Spleen (tissue), 11 donors: ENCODE results near the gene DNM2. TPM values are rescaled to one million over a fixed set of nuclear protein-coding genes. Genes with fewer than 3 reads are reported as not detected.
"Not testable (repeated sequence)": the region's sequence is repeated elsewhere in the genome, so short reads cannot be mapped to it uniquely, and the experiment has no call there.

ENCODE experiments used
- DNase-seq: peaks from one replicate; pipeline ENCODE4 v3.0.0-alpha.2; 2020
- H3K27ac ChIP-seq, 8 donors: fragments of 200-600 bp; sonication (generic) in 7 of 8; 1 replicate in 4 of 8; 2 replicates in 4 of 8; pipeline versions ENCODE4 v1.5.0 to v1.8.0; 2016 to 2021; ENCODE audit warnings: inconsistent platforms in 4 of 8, mild to moderate bottlenecking in 4 of 8, moderate library complexity in 1 of 8
- H3K27me3 ChIP-seq, 7 donors: fragments of 200-600 bp; sonication (generic) in 6 of 7; replicated peaks in 1 of 7; 1 replicate in 4 of 7; 2 replicates in 3 of 7; pipeline versions ENCODE4 v1.5.0 to v1.8.0; 2016 to 2021; ENCODE audit warnings: inconsistent platforms in 3 of 7, mild to moderate bottlenecking in 1 of 7
- H3K36me3 ChIP-seq, 6 donors: fragments of 200-600 bp; sonication (generic) in 5 of 6; 1 replicate in 4 of 6; 2 replicates in 2 of 6; pipeline versions ENCODE4 v1.5.0 to v1.8.0; 2016 to 2021; ENCODE audit warnings: inconsistent platforms in 2 of 6
- H3K4me1 ChIP-seq, 6 donors: fragments of 200-600 bp; sonication (generic) in 5 of 6; 1 replicate in 3 of 6; 2 replicates in 3 of 6; pipeline versions ENCODE4 v1.5.0 to v1.8.0; 2016 to 2021; ENCODE audit warnings: inconsistent platforms in 3 of 6
- H3K4me3 ChIP-seq, 8 donors: fragments of 200-600 bp; sonication (generic) in 7 of 8; 1 replicate in 4 of 8; 2 replicates in 4 of 8; pipeline versions ENCODE4 v1.5.0 to v1.8.0; 2016 to 2021; ENCODE audit warnings: inconsistent platforms in 4 of 8, mild to moderate bottlenecking in 4 of 8, moderate library complexity in 2 of 8
- H3K9me3 ChIP-seq, 8 donors: fragments of 200-600 bp; sonication (generic) in 7 of 8; 1 replicate in 4 of 8; 2 replicates in 4 of 8; pipeline versions ENCODE4 v1.5.0 to v1.8.0; 2016 to 2021; ENCODE audit warnings: inconsistent platforms in 4 of 8
- POLR2A ChIP-seq, 3 donors: fragments of 450-650 bp; IDR thresholded peaks; one replicate each; pipeline ENCODE4 v1.5.1; 2017; ENCODE audit warnings: antibody characterized with exemption in 3 of 3, mild to moderate bottlenecking in 1 of 3
- POLR2AphosphoS5 ChIP-seq, 3 donors: sonication (generic); formaldehyde crosslinking; IDR thresholded peaks; one replicate each; pipeline ENCODE4 v1.5.1; 2017; ENCODE audit warnings: antibody characterized with exemption in 3 of 3
- WGBS, 5 donors: extraction: QIAGEN DNeasy Blood & Tissue Kit in 3 of 5; methylation state at CpG; one replicate each; pipeline versions ENCODE4 v1.1.5 to v1.1.7; 2013 to 2018; 5-methylcytosine and 5-hydroxymethylcytosine counted together
- intact Hi-C: fragments of 100-400 bp; cut with DNase I; formaldehyde crosslinking; loops from one replicate; pipeline ENCODE4 v1.15.0; 2023; ENCODE audit warnings: low total_unique reads
- microRNA-seq, 3 donors: library from miRNA; unstranded; fragments of <30 nt; microRNA quantifications; one replicate each; pipeline versions ENCODE4 to v1.1.0, GENCODE V29; 2019 to 2020
- polyA plus RNA-seq, 3 donors: library from polyadenylated mRNA; stranded (reverse); fragments of 200-250 nt; gene quantifications; one replicate each; pipeline ENCODE4 v1.2.1, GENCODE V29; 2013
- small RNA-seq, 4 donors: library from RNA; depleted of rRNA; stranded (forward); fragments of <200 nt; gene quantifications; one replicate each; pipeline ENCODE3, GENCODE V24; 2016
- total RNA-seq, 7 donors: library from RNA; depleted of rRNA in 3 of 7; stranded (reverse); fragments of >200 nt in 3 of 7; fragmentation: NEBNext Ultra II Directional in 4 of 7; extraction: Animal tissue kit (Norgen Biotek cat#: 25700) in 4 of 7; gene quantifications; one replicate each; pipeline versions ENCODE4 v1.1.0 to v1.2.1, GENCODE V29; 2016 to 2021
- TF ChIP-seq, protein P1 (sequence below), 11 experiments: fragments of 200-600 bp in 7 of 11; fragments of 450-650 bp in 4 of 11; sonication (generic) in 4 of 11; IDR thresholded peaks in 8 of 11; conservative IDR thresholded peaks in 3 of 11; 1 replicate in 7 of 11; 2 replicates in 4 of 11; pipeline versions ENCODE4 v1.4.0 to v1.8.0; 2016 to 2021; ENCODE audit warnings: antibody characterized with exemption in 11 of 11, inconsistent platforms in 4 of 11, mild to moderate bottlenecking in 1 of 11
- donor health status: healthy with polysubstance abuse.
- donor health status: DM: no; HTN: no; CAD: no; lungs with moderate emphysema.
- donor health status: DM: no; HTN: no; CAD: no.
- donor health status: Bipolar disorder and iron deficiency.
- donor health status: healthy.
- donor health status: DM: no; HTN: no; CAD: no.
- donor health status: DM: yes; HTN: yes; CAD: no.

The DNM2 gene
- total and polyA plus RNA-seq, 10 donors = 57.1 to 298 (median 193) TPM

DNA sequence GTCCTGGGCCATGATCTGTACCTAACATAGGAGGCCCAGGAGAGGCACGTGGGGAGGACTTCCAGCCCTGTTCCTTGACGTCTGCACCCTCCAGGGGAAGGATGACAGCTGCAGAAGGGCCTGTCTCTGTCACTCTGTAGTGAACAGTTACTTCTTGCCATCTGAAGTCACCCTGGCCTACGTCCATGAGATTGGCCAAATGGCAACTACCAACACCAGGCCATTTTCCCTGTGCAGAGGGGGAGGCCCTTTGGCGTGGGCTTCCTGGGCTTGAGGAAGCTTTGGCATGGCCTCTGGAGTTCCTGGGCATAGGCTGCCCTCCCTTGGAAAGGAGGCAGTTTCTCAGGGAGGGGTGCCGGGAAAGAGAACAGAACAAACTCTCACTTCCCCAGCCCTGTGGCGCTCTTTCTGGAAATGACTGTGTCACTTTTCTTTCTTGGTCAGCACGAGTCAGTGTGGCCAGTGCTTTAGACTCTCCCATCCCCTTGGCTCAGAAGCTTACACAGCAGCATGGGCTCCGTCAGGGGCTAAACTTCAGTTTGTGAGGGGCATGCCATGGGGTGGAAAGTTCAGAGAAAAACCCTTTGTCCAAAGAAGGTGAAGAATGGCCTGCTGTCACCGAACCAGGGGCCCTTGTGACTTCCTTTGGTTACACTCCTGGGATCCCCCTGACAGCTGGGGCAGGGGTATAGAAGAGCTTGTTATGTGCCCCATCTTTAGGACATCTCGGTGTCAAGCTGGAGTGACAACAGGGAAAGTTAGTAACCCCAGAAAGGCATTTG lies 158.8 kb downstream of the DNM2 start:
- intact Hi-C loops = no loop called here
- TF ChIP-seq POLR2AphosphoS5 (IDR thresholded peaks at IDR 0.05) (peak in 1 of 3 donors; percentile 47), POLR2A (IDR thresholded peaks at IDR 0.05) (no peak)
- TF ChIP-seq, protein P1, sequence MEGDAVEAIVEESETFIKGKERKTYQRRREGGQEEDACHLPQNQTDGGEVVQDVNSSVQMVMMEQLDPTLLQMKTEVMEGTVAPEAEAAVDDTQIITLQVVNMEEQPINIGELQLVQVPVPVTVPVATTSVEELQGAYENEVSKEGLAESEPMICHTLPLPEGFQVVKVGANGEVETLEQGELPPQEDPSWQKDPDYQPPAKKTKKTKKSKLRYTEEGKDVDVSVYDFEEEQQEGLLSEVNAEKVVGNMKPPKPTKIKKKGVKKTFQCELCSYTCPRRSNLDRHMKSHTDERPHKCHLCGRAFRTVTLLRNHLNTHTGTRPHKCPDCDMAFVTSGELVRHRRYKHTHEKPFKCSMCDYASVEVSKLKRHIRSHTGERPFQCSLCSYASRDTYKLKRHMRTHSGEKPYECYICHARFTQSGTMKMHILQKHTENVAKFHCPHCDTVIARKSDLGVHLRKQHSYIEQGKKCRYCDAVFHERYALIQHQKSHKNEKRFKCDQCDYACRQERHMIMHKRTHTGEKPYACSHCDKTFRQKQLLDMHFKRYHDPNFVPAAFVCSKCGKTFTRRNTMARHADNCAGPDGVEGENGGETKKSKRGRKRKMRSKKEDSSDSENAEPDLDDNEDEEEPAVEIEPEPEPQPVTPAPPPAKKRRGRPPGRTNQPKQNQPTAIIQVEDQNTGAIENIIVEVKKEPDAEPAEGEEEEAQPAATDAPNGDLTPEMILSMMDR (IDR thresholded peaks at IDR 0.05 in 8 of 11, conservative IDR thresholded peaks at IDR 0.05 in 3 of 11) = no peak
- WGBS, 5 donors = 49 to 60% (median 55%) methylated on average over 8 to 10 of the region's 10 CpGs
- no peak overlapping the region for H3K4me3 ChIP-seq
- H3K9me3 ChIP-seq = no peaks in the 10 kb centered on the region
- H3K4me1 ChIP-seq = peaks cover 7 to 82% (median 53%) of the 10 kb centered on the region in 6 donors
- H3K27ac ChIP-seq = peak overlapping the region in 6 of 8 donors; percentile 36 to 79 (median 62)
- DNase-seq = no peak
- peaks cover 0 to 4% (median 0%) of the 10 kb centered on the region in 6 donors for H3K36me3 ChIP-seq
- peaks cover 0 to 4% (median 0%) of the 10 kb centered on the region in 7 donors for H3K27me3 ChIP-seq

DNA sequence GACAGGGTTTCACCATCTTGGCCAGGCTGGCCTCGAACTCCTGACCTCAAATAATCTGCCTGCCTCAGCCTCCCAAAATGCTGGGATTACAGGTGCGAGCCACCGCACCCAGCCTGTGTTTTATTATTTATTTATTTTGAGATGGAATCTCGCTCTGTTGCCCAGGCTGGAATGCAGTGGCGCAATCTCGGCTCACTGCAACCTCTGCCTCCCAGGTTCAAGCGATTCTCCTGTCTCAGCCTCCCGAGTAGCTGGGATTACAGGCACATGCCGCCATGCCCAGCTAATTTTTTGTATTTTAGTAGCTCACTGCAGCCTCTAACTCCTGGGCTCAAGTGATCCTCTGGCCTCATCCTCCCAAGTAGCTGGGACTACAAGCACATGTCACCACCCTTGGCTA lies 159.7 kb downstream of the DNM2 start:
- H3K36me3 ChIP-seq, intact Hi-C loops, H3K9me3 ChIP-seq, H3K4me3 ChIP-seq, H3K27me3 ChIP-seq, DNase-seq: not testable (repeated sequence)
- 95 to 99% (median 97%) methylated on average over 9 of the region's 9 CpGs for WGBS, 5 donors
- Histone ChIP-seq H3K27ac (peak overlapping the region in 6 of 8 donors; percentile 14 to 79 (median 62)), H3K4me1 (peaks cover 6 to 80% (median 46%) of the 10 kb centered on the region in 6 donors)

DNA sequence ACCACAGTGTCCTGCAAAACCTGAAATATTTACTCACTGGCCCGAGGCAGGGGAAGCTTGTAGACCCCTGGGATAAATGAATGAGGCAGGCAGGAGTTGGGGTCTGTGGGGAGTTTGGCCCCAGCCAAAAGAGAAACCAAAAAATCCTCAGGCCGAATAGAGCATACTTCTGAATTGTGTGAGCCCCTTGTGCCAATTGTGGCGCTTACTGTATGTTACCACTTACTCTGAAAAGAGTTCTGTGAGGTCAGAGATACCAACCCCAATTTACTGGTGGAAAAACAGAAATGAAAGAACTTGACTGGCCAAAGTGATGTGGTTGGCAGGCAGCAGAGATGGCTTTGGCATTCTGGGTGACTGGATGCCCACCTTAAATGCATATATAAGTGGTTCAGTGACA lies 160.4 kb downstream of the DNM2 start:
- DNase-seq = no peak
- WGBS, 5 donors = 57 to 75% (median 74%) methylated on average over 3 of the region's 3 CpGs
- intact Hi-C loops = no loop called here
- Histone ChIP-seq H3K9me3 (no peaks in the 10 kb centered on the region), H3K4me3 (no peak overlapping the region), H3K36me3 (peaks cover 0 to 12% (median 0%) of the 10 kb centered on the region in 6 donors), H3K27me3 (no peaks in the 10 kb centered on the region), H3K4me1 (peaks cover 3 to 73% (median 40%) of the 10 kb centered on the region in 6 donors), H3K27ac (peak overlapping the region in 5 of 8 donors; percentile 14 to 79 (median 70))
- TF ChIP-seq POLR2AphosphoS5 (IDR thresholded peaks at IDR 0.05) = no peak
- no peak for TF ChIP-seq POLR2A (IDR thresholded peaks at IDR 0.05)
- TF ChIP-seq, protein P1 (IDR thresholded peaks at IDR 0.05 in 8 of 11, conservative IDR thresholded peaks at IDR 0.05 in 3 of 11) = no peak

Small RNA genes within 50 kb of the gene (microRNA-seq; reads per million reads assigned to microRNA genes)
- 0.28 to 1.1 (median 0.72) reads per million in 3 donors for gene MIR199A1
- gene MIR4748 = 0 reads per million in 3 donors
- 0 to 0.28 (median 0) reads per million in 3 donors for gene MIR638
- gene MIR6793 = 0.35 to 2.5 (median 1.4) reads per million in 3 donors

Small RNA genes within 50 kb of the gene (small RNA-seq; reads per million reads assigned to genes)
- 0 reads per million in 4 donors for gene MIR199A1
- 0 to 0.21 (median 0.03) reads per million in 4 donors for gene MIR4748
- 0 reads per million in 4 donors for gene MIR638
- gene MIR6793 = 0 to 0.48 (median 0.18) reads per million in 4 donors

Other genes starting within 250 kb of the DNM2 start
- gene KEAP1, start 214.7 kb upstream of the DNM2 start, total RNA-seq = 10 to 100 TPM; 41.2 to 59.5 (median 46.3) TPM
- 10 to 100 TPM; 33.3 to 46.9 (median 34.2) TPM for gene KEAP1, start 214.7 kb upstream of the DNM2 start, polyA plus RNA-seq
- gene S1PR5, start 200.6 kb upstream of the DNM2 start, total RNA-seq = 10 to 100 TPM in 3 of 7 donors, 1 to 10 TPM in 4; 4.0 to 21.2 (median 9.2) TPM
- 1 to 10 TPM in 2 of 3 donors, under 1 TPM in 1; 0.52 to 2.1 (median 1.2) TPM for gene S1PR5, start 200.6 kb upstream of the DNM2 start, polyA plus RNA-seq
- gene ATG4D, start 174.2 kb upstream of the DNM2 start, total RNA-seq = 10 to 100 TPM; 18.2 to 40.5 (median 31.5) TPM
- gene ATG4D, start 174.2 kb upstream of the DNM2 start, polyA plus RNA-seq = 10 to 100 TPM; 18.7 to 36.0 (median 33.8) TPM
- 10 to 100 TPM; 24.9 to 39.6 (median 31.4) TPM for gene KRI1, start 152.1 kb upstream of the DNM2 start, total RNA-seq
- gene KRI1, start 152.1 kb upstream of the DNM2 start, polyA plus RNA-seq = 10 to 100 TPM; 31.5 to 43.3 (median 39.1) TPM
- 10 to 100 TPM; 24.7 to 69.6 (median 44.5) TPM for gene CDKN2D, start 149.1 kb upstream of the DNM2 start, total RNA-seq
- gene CDKN2D, start 149.1 kb upstream of the DNM2 start, polyA plus RNA-seq = 10 to 100 TPM; 30.0 to 35.4 (median 33.5) TPM
- 1 to 10 TPM in 3 of 7 donors, under 1 TPM in 3, not detected in 1; 0.65 to 2.1 (median 0.93) TPM for gene AP1M2, start 130.8 kb upstream of the DNM2 start, total RNA-seq
- gene AP1M2, start 130.8 kb upstream of the DNM2 start, polyA plus RNA-seq = under 1 TPM; 0.09 to 0.83 (median 0.74) TPM
- 100 to 1,000 TPM; 199 to 358 (median 274) TPM for gene SLC44A2, start 92.5 kb upstream of the DNM2 start, total RNA-seq
- gene SLC44A2, start 92.5 kb upstream of the DNM2 start, polyA plus RNA-seq = 100 to 1,000 TPM; 108 to 128 (median 125) TPM
- gene ILF3, start 63.7 kb upstream of the DNM2 start, total RNA-seq = 100 to 1,000 TPM; 150 to 264 (median 221) TPM
- gene ILF3, start 63.7 kb upstream of the DNM2 start, polyA plus RNA-seq = 100 to 1,000 TPM in 2 of 3 donors, 10 to 100 TPM in 1; 82.9 to 152 (median 143) TPM
- gene QTRT1, start 16.6 kb upstream of the DNM2 start, total RNA-seq = 10 to 100 TPM; 20.6 to 49.4 (median 33.6) TPM
- gene QTRT1, start 16.6 kb upstream of the DNM2 start, polyA plus RNA-seq = 100 to 1,000 TPM in 2 of 3 donors, 10 to 100 TPM in 1; 65.3 to 114 (median 111) TPM
- gene TMED1, start 118.1 kb downstream of the DNM2 start, total RNA-seq = 10 to 100 TPM; 15.2 to 30.5 (median 18.7) TPM
- gene TMED1, start 118.1 kb downstream of the DNM2 start, polyA plus RNA-seq = 10 to 100 TPM; 13.1 to 21.7 (median 19.8) TPM
- gene C19orf38, start 130.3 kb downstream of the DNM2 start, total RNA-seq = 10 to 100 TPM; 11.7 to 48.1 (median 20.3) TPM
- 10 to 100 TPM; 10.2 to 15.9 (median 12.1) TPM for gene C19orf38, start 130.3 kb downstream of the DNM2 start, polyA plus RNA-seq
- 10 to 100 TPM; 18.2 to 32.0 (median 29.4) TPM for gene CARM1, start 153.5 kb downstream of the DNM2 start, total RNA-seq
- 10 to 100 TPM; 13.6 to 25.7 (median 13.7) TPM for gene CARM1, start 153.5 kb downstream of the DNM2 start, polyA plus RNA-seq
- gene YIPF2, start 210.6 kb downstream of the DNM2 start, total RNA-seq = 10 to 100 TPM; 24.1 to 42.3 (median 29.8) TPM
- 10 to 100 TPM; 12.5 to 28.6 (median 16.8) TPM for gene YIPF2, start 210.6 kb downstream of the DNM2 start, polyA plus RNA-seq
- gene TIMM29, start 210.7 kb downstream of the DNM2 start, total RNA-seq = 10 to 100 TPM; 18.0 to 24.3 (median 21.3) TPM
- 10 to 100 TPM in 2 of 3 donors, 1 to 10 TPM in 1; 6.8 to 15.1 (median 12.9) TPM for gene TIMM29, start 210.7 kb downstream of the DNM2 start, polyA plus RNA-seq
- gene SMARCA4, start 243.0 kb downstream of the DNM2 start, total RNA-seq = 10 to 100 TPM; 61.5 to 95.6 (median 67.0) TPM
- gene SMARCA4, start 243.0 kb downstream of the DNM2 start, polyA plus RNA-seq = 10 to 100 TPM; 41.6 to 69.6 (median 58.4) TPM